Right lobe of liver (tissue), 4 donors: ENCODE measurements around the gene NDUFA8.

Source experiments
- POLR2A ChIP-seq: fragments of 450-650 bp; IDR thresholded peaks from one replicate; pipeline ENCODE4 v1.6.1; 2017; ENCODE audit warnings: antibody characterized with exemption, mild to moderate bottlenecking
- TF ChIP-seq, protein P1 (sequence below), 4 donors: fragments of 200-600 bp in 3 of 4; fragments of 450-650 bp in 1 of 4; IDR thresholded peaks; one replicate each; pipeline versions ENCODE4 v1.5.1 to v1.8.0; 2016 to 2022; ENCODE audit warnings: antibody characterized with exemption in 4 of 4, mild to moderate bottlenecking in 2 of 4
- donor health status: DM: no; HTN: no; CAD: no.
- donor health status: DM: no; HTN: no; CAD: no.
- donor health status: DM: no; HTN: yes; CAD: no.

DNA sequence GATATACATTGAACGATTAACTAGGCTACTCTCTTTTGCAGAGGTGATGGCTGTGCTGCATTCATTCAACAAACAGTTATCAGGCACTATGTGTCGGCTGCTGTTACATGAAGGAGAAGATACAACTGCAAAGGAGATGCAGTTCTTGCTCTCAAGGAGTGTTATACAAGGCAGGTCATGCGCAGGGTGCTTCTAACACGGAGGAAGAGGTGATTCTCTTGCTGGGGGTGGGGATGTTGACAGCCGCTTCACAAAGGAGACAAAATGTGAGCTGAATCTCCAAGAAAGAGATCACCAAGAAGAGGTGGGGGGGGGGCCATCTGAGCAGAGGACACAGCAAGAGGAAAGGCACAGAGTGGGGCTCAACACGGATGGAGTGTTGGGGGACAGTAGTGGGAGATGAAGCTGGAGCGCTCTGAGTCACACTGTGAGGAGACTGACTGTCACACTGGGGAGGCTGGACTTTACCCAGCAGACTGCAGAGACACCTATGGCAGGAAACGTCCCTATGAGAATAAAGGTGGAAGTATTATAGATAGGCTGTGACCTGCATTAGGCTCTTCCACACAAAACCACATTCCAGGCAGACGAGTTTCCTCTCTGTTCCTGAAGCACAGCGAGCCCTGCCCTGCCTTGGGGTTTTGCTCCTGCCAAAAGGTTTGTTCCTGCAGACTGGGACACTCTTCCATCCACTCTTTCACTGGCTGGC, 20.9 kb downstream of the NDUFA8 start:
- TF ChIP-seq, protein P1, sequence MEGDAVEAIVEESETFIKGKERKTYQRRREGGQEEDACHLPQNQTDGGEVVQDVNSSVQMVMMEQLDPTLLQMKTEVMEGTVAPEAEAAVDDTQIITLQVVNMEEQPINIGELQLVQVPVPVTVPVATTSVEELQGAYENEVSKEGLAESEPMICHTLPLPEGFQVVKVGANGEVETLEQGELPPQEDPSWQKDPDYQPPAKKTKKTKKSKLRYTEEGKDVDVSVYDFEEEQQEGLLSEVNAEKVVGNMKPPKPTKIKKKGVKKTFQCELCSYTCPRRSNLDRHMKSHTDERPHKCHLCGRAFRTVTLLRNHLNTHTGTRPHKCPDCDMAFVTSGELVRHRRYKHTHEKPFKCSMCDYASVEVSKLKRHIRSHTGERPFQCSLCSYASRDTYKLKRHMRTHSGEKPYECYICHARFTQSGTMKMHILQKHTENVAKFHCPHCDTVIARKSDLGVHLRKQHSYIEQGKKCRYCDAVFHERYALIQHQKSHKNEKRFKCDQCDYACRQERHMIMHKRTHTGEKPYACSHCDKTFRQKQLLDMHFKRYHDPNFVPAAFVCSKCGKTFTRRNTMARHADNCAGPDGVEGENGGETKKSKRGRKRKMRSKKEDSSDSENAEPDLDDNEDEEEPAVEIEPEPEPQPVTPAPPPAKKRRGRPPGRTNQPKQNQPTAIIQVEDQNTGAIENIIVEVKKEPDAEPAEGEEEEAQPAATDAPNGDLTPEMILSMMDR (IDR thresholded peaks at IDR 0.05), result no peak
- no peak for TF ChIP-seq POLR2A
